Measurements from ENCODE around the gene ITPR3.
"Not testable (repeated sequence)": the region's sequence is repeated elsewhere in the genome, so short reads cannot be mapped to it uniquely, and the experiment has no call there.

ITPR3 gene

DNA sequence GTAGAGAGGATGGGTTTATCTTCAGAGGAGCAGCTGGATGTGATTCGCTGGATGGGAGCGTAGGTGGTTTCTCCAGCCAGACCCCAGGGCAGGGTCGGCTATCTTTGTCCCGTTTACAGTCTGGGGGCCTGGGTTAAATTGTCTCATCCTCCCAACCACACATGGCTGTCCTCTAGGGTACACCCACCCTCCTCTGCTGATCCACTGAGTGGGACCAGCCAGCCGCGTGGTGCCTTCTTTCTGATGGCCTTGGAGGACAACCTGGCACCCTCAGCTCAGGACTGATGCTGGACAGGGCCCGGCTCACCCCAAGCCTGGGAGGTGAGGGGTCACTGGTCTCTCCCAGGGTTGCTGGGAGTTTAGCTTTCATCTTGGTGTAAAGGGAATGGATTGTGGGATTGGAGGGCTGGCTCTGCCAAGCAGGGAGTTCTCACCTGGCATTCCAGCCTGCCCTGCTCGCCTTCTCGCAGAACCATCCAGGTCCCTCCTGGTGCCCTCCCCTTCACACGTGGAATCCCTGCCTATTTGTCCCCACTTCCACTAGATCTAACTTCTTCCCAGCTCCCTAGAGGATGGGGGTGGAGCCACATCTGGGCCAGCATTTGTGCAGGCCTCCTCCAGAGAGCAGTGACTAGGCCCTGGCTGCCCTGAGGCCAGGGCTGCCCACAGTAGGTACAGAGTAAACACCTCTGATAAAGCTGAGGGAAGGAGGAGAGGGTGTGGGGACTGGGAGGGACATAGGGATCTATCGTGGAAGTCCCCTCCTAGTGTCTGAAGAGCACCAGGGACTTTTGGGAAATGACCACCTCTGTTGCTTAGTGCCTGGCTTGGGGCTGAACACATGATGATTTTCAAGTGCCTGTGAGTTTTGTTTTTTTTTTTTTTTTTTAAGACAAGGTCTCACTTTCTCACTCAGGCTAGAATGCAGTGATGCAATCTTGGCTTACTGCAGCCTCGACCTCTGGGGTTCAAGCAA, 1.6 kb downstream of the ITPR3 start:
- H4K20me1 ChIP-seq: peaks cover 0 to 56% (median 35%) of the 10 kb centered on the region in 11 experiments; a peak in 18 of 22 replicates
- H3K4me2 ChIP-seq: peak overlapping the region; percentile 93 to 100 (median 98)
- TF ChIP-seq Cebpa-rat (IDR thresholded peaks at IDR 0.05): no peak
- peaks cover 10 to 64% (median 52%) of the 10 kb centered on the region in 10 experiments for H3K4me1 ChIP-seq
- H3K9ac ChIP-seq: peak overlapping the region in 9 of 11 experiments; percentile 78 to 91 (median 82); a peak in 18 of 22 replicates
- peak overlapping the region in 8 of 10 experiments; percentile 78 to 85 (median 80); a peak in 17 of 20 replicates for H3K4me3 ChIP-seq
- H3K36me3 ChIP-seq: peaks cover 0 to 25% (median 9%) of the 10 kb centered on the region in 11 experiments; a peak in 6 of 22 replicates
- H3K27me3 ChIP-seq: peaks cover 3 to 17% (median 11%) of the 10 kb centered on the region in 11 experiments; a peak in 11 of 22 replicates
- no peaks in the 10 kb centered on the region for H3K9me3 ChIP-seq (replicated peaks in 1 of 11)
- peak overlapping the region in 3 of 11 experiments; percentile 91 to 94 (median 92); a peak in 2 of 22 replicates for H3K27ac ChIP-seq

- H3K27ac ChIP-seq: no peak overlapping the region
- peaks cover 0 to 68% (median 39%) of the 10 kb centered on the region in 11 experiments; a peak in 18 of 22 replicates for H4K20me1 ChIP-seq
- H3K4me1 ChIP-seq: peaks cover 10 to 66% (median 49%) of the 10 kb centered on the region in 10 experiments
- H3K4me3 ChIP-seq: no peak overlapping the region
- no peak for TF ChIP-seq Cebpa-rat (IDR thresholded peaks at IDR 0.05)
- peaks cover 3 to 17% (median 11%) of the 10 kb centered on the region in 11 experiments; a peak in 11 of 22 replicates for H3K27me3 ChIP-seq
- H3K4me2 ChIP-seq: peak overlapping the region in 9 of 11 experiments; percentile 94 to 100 (median 98); a peak in 14 of 22 replicates
- H3K36me3 ChIP-seq: peaks cover 0 to 25% (median 9%) of the 10 kb centered on the region in 11 experiments; a peak in 6 of 22 replicates
- H3K9me3 ChIP-seq (replicated peaks in 1 of 11): no peaks in the 10 kb centered on the region
- no peak overlapping the region for H3K9ac ChIP-seq
Observed at GRCh38 chr6:33623895-33624381, 2.8 kb downstream of the ITPR3 start.

- Histone ChIP-seq H3K27me3 (peaks cover 3 to 17% (median 11%) of the 10 kb centered on the region in 11 experiments; a peak in 11 of 22 replicates), H3K9me3 (replicated peaks in 1 of 11) (no peaks in the 10 kb centered on the region), H3K4me1 (peaks cover 2 to 56% (median 39%) of the 10 kb centered on the region in 10 experiments), H3K27ac (no peak overlapping the region), H4K20me1 (peaks cover 0 to 68% (median 39%) of the 10 kb centered on the region in 11 experiments; a peak in 18 of 22 replicates), H3K36me3 (peaks cover 0 to 25% (median 9%) of the 10 kb centered on the region in 11 experiments; a peak in 6 of 22 replicates), H3K4me3 (no peak overlapping the region), H3K9ac (no peak overlapping the region), H3K4me2 (peak overlapping the region in 2 of 11 experiments; percentile 13 to 100; a peak in 3 of 22 replicates)
- TF ChIP-seq Cebpa-rat (IDR thresholded peaks at IDR 0.05): no peak
Observed at GRCh38 chr6:33624856-33625255, 3.7 kb downstream of the ITPR3 start.

GRCh38 chr6:33627876-33628275, 6.8 kb downstream of the ITPR3 start:
- no peaks in the 10 kb centered on the region for H3K9me3 ChIP-seq (replicated peaks in 1 of 11)
- peaks cover 0 to 43% (median 30%) of the 10 kb centered on the region in 10 experiments; a peak in 18 of 20 replicates for H3K4me1 ChIP-seq
- H3K36me3 ChIP-seq: peaks cover 0 to 25% (median 9%) of the 10 kb centered on the region in 11 experiments; a peak in 6 of 22 replicates
- H4K20me1 ChIP-seq: peaks cover 0 to 83% (median 39%) of the 10 kb centered on the region in 11 experiments; a peak in 18 of 22 replicates
- no peak overlapping the region for H3K27ac ChIP-seq
- peak overlapping the region in 1 of 11 experiments; percentile 19; a peak in 1 of 22 replicates for H3K4me2 ChIP-seq
- H3K9ac ChIP-seq: peak overlapping the region in 2 of 11 experiments; percentile 9 to 32; a peak in 1 of 22 replicates
- TF ChIP-seq Cebpa-rat (IDR thresholded peaks at IDR 0.05): no peak
- no peak overlapping the region for H3K4me3 ChIP-seq
- peaks cover 0 to under 1% (median 0%) of the 10 kb centered on the region in 11 experiments; a peak in 1 of 22 replicates for H3K27me3 ChIP-seq

GRCh38 chr6:33628401-33628964, 7.4 kb downstream of the ITPR3 start:
- Histone ChIP-seq H3K9ac (peak overlapping the region in 1 of 11 experiments; percentile 9; a peak in 1 of 22 replicates), H3K27ac (no peak overlapping the region), H3K4me1 (peaks cover 5 to 43% (median 30%) of the 10 kb centered on the region in 10 experiments; a peak in 18 of 20 replicates), H4K20me1 (peaks cover 0 to 83% (median 41%) of the 10 kb centered on the region in 11 experiments; a peak in 18 of 22 replicates), H3K36me3 (peaks cover 0 to 24% (median 7%) of the 10 kb centered on the region in 11 experiments; a peak in 6 of 22 replicates), H3K4me3 (no peak overlapping the region), H3K27me3 (no peaks in the 10 kb centered on the region), H3K4me2 (peak overlapping the region in 1 of 11 experiments; percentile 19; a peak in 2 of 22 replicates), H3K9me3 (replicated peaks in 1 of 11) (no peaks in the 10 kb centered on the region)
- no peak for TF ChIP-seq Cebpa-rat (IDR thresholded peaks at IDR 0.05)

DNA sequence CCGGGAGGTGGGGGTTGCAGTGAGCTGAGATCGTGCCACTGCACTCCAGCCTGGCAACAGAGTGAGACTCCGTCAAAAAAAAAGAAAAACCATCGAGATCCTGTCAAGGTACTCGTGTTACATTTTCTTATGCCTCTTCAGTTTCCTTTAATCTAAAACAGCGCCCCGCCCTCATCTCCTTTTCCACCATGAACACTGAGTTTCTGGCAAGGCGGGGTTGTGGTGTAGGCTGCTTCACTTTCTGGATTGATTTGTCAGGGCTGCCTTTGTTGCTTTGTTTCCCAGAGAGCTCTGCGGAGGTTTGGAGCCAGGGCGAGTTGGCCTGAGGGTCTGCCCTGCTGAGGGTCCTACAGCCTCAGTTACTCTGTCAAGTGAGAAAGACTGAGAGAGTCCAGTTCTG, 8.9 kb downstream of the ITPR3 start:
- Histone ChIP-seq H3K27ac (no peak overlapping the region), H3K4me2 (no peak overlapping the region), H3K36me3 (peaks cover 0 to 16% (median under 1%) of the 10 kb centered on the region in 11 experiments; a peak in 4 of 22 replicates), H3K4me3 (no peak overlapping the region), H3K4me1 (peaks cover 16 to 41% (median 34%) of the 10 kb centered on the region in 10 experiments), H3K9me3 (replicated peaks in 1 of 11) (no peaks in the 10 kb centered on the region), H4K20me1 (peaks cover 0 to 80% (median 46%) of the 10 kb centered on the region in 11 experiments; a peak in 18 of 22 replicates), H3K9ac (no peak overlapping the region; a peak in 1 of 22 replicates), H3K27me3 (peaks cover 0 to 7% (median 0%) of the 10 kb centered on the region in 11 experiments; a peak in 7 of 22 replicates)
- no peak for TF ChIP-seq Cebpa-rat (IDR thresholded peaks at IDR 0.05)

GRCh38 chr6:33631521-33631920, 10.4 kb downstream of the ITPR3 start:
- H3K27me3 ChIP-seq; H3K27ac ChIP-seq; H3K36me3 ChIP-seq; H3K4me3 ChIP-seq; H3K4me2 ChIP-seq; H3K9ac ChIP-seq; H3K9me3 ChIP-seq (replicated peaks in 1 of 11): not testable (repeated sequence)
- Histone ChIP-seq H3K4me1 (peaks cover 16 to 46% (median 35%) of the 10 kb centered on the region in 10 experiments), H4K20me1 (peaks cover 0 to 80% (median 47%) of the 10 kb centered on the region in 11 experiments; a peak in 18 of 22 replicates)

- H4K20me1 ChIP-seq: peaks cover 0 to 80% (median 49%) of the 10 kb centered on the region in 11 experiments; a peak in 18 of 22 replicates
- H3K4me3 ChIP-seq: no peak overlapping the region
- TF ChIP-seq Cebpa-rat (IDR thresholded peaks at IDR 0.05): no peak
- peaks cover 16 to 51% (median 38%) of the 10 kb centered on the region in 10 experiments for H3K4me1 ChIP-seq
- peaks cover 0 to 7% (median 0%) of the 10 kb centered on the region in 11 experiments; a peak in 7 of 22 replicates for H3K27me3 ChIP-seq
- no peak overlapping the region for H3K9ac ChIP-seq
- H3K36me3 ChIP-seq: peaks cover 0 to 4% (median 0%) of the 10 kb centered on the region in 11 experiments; a peak in 2 of 22 replicates
- H3K4me2 ChIP-seq: peak overlapping the region in 9 of 11 experiments; percentile 81 to 100 (median 91); a peak in 11 of 22 replicates
- no peak overlapping the region for H3K27ac ChIP-seq
- no peaks in the 10 kb centered on the region for H3K9me3 ChIP-seq (replicated peaks in 1 of 11)
Observed at GRCh38 chr6:33631971-33632557, 10.9 kb downstream of the ITPR3 start.

Data from BLaER1 treated with 17β-estradiol and CSF1 and Interleukin-3, amounts not matched to agents 10 nM and 100 nM (cell line).